AG10803 (cell line): ENCODE data around the gene NEDD9.

ENCODE experiments used
- DNase-seq: peaks from one replicate; pipeline ENCODE4 v3.0.0; 2010; ENCODE audit warnings: low read depth
- H3K4me3 ChIP-seq: 2 replicates; pipeline ENCODE4 v1.5.1; 2011; ENCODE audit warnings: mild to moderate bottlenecking, low read length, control low read depth
- CTCF ChIP-seq: conservative IDR thresholded peaks from 2 replicates; pipeline ENCODE4 v1.5.1; 2011; ENCODE audit warnings: mild to moderate bottlenecking, low read length, control low read depth, inconsistent platforms

Gene NEDD9

DNA sequence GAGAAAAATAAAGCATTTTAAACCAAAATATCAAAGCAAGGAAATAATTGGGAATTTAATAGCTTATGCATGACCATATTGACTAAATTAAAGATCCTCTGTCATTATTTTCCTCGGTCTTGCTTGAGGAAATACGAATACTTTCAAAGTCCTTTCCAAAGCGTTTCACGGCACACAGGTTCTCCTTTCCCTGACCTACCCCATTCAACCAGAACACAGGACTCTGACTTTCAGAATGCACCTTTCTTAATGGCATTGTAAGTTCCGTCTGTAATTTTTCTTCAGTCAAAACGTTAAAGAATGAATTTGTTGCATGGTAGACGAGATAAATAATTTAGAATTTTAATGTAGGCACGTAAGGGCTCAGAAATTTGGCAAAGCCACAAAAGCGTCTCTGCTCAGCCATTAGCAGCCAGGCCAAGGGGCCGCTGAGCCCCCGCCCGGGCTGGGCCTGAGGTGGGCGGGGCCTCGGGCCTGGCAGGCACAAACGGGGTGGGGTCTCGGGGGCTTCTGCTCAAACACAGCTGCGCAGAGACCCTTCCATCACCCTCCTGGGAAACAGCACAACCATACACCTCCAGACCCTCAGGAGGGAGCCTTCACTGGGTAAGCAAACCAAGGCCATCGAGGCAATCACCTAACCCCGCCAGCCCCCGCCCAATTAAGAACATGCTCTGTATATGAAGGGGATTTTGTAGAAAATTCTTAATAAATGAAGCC lies 3.4 kb downstream of the NEDD9 start:
- peak overlapping the region; percentile 90 for H3K4me3 ChIP-seq
- DNase-seq: no peak

GRCh38 chr6:11227698-11228097 lies 4.8 kb downstream of the NEDD9 start:
- no peak overlapping the region for H3K4me3 ChIP-seq
- DNase-seq: no peak
- no peak for TF ChIP-seq CTCF

More for the DNA sequence above, 3.4 kb downstream of the NEDD9 start:
- TF ChIP-seq CTCF: no peak

- no peak overlapping the region for H3K4me3 ChIP-seq
- no peak for DNase-seq
- TF ChIP-seq CTCF: no peak
Measured at GRCh38 chr6:11226005-11226404, 6.5 kb downstream of the NEDD9 start.

DNA sequence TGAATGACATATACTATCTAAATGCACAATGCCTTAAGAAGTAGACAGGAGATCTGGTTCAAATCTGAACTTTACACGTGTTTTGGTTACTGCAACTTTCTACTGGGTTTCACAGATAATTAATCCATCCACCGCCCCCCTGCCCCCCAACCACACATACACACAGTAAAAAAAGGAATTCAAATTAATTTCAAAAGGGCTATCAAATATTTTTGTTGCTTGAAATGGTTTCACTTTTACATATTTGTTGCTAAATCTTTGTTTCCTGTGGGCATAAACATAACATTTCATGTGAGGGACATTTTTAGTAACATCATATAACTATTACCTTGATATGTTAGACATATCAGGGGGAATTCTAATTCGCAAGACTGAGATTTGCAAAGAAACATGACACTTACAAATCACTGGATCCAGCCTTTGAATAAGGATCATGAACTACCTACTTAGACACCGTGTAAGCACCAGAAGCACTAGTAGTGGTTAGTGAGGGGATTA lies 7.5 kb downstream of the NEDD9 start:
- no peak overlapping the region for H3K4me3 ChIP-seq
- TF ChIP-seq CTCF: no peak
- DNase-seq: no peak

DNA sequence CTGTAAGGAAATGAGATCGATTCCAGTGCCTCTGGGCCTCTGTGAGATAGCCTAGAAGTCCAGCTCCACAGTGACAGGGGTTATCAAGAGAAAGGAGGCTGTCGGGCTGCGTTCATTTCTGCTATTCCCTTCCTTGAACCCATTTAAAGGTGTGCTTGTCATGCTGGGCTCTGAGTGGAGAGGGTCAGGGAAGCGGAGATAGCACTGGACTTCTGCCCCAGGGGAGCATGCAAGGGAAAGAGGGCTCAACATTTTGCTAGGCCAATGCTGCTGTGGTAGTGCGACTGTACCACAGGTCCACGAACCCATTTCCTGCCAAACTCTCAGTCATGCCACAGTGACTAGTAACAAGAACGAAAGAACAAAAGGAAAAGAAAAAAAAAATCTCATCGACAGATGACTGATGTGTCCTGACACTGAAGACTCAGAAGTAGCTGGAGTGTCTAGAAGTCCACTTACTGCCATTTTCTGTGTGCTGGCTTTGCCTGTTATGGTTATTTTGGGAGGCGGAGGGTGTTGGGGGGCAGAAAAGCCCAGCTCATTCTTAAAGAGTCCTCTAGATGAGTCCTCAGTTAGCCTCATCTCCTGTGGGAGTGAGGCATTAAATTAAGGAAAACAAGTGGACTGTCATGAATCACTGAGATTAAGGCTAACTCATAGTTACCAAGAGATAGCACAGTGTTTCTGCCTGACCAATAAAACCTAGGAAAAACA lies 8.1 kb downstream of the NEDD9 start:
- DNase-seq: no peak
- no peak for TF ChIP-seq CTCF
- H3K4me3 ChIP-seq: no peak overlapping the region

DNA sequence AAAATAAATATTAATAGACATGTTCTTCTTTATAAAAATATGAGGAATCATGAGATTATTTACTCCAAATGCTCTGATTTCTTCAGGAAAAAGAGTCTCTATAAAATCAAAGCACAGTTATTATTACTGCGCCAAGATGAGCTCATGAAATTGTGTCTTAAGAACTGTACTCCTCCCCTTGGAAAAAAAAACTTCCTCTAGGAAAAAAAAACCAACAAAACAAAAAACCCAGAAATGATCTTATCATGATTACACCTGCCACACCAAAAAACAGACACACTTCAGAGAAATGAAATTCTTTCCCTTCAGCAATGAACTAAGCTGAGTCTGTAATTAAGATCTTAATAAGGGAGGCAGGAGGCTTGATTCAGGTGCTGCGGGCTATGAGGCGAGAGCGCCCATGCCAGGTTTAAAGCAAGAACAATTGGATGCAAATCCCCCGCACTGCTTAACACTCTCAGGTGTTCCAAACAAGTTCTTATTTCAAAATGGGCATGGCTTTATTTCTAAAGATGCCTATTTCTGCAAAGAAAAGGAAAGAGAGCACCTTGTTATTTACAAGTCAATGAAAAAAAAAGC lies 9.1 kb downstream of the NEDD9 start:
- DNase-seq: no peak
- no peak for TF ChIP-seq CTCF
- H3K4me3 ChIP-seq: no peak overlapping the region
